ENCODE data around the gene RBM38. TPM values are rescaled to one million over a fixed set of nuclear protein-coding genes. Genes with fewer than 3 reads are reported as not detected.

RBM38 gene
- total RNA-seq, 1 experiment from 2014 or later, result 39.9 TPM

DNA sequence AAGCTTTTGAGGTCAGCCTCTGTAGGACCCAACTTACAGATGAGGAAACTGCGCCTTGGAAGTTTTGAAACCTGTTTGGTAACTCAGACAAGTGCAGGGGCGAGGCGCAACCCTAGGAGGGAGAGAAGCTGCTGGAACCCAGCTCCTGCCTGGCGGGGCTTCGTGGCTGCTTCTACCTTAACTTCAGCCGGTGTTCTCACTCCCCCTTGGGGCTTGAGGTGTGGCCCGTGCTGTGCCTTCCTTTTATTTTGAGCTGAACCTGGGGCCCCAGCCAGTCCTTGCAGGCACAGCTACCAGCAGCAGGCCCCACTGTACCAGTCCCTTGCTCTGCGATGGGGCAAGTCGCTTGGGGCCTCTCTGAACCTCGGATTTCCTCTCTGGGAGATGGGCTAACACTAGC lies 12.0 kb downstream of the RBM38 start:
- CTCF ChIA-PET, result no interaction called here
- no peak for DNase-seq (ENCODE audit: low read depth, low spot score)
- intact Hi-C loops (cut with micrococcal nuclease; ENCODE audit: unreplicated experiment), result no loop called here
- in situ Hi-C loops (cut with HindIII; ENCODE audit: low pct_unique_long_range_greater_than_20kb, low sequenced_read_pairs), result no loop called here
- Histone ChIP-seq H3K27me3 (ENCODE audit: control insufficient read depth, insufficient read depth, low read length) (no peaks in the 10 kb centered on the region), H3K27ac (ENCODE audit: low read length) (no peak overlapping the region), H3K36me3 (ENCODE audit: control insufficient read depth, insufficient read depth, low read length) (no peaks in the 10 kb centered on the region), H3K4me1 (ENCODE audit: control insufficient read depth, insufficient read depth, low read length) (no peaks in the 10 kb centered on the region), H3K4me3 (ENCODE audit: low read depth in 2 of 2, low read length in 2 of 2) (no peak overlapping the region), H3K9me3 (ENCODE audit: control insufficient read depth, insufficient read depth, low read depth, low read length) (no peaks in the 10 kb centered on the region)
- no peak for ATAC-seq
- POLR2A ChIA-PET, result no interaction called here
- TF ChIP-seq REST (IDR thresholded peaks at IDR 0.05; ENCODE audit: insufficient read depth in 1 of 2, low read depth in 2 of 2, low read length in 1 of 2) (no peak), SIN3A (IDR thresholded peaks at IDR 0.05; ENCODE audit: borderline replicate concordance, insufficient read depth, low read depth, low read length) (no peak), POLR2AphosphoS5 (IDR thresholded peaks at IDR 0.05; ENCODE audit: low read depth, low read length) (no peak), TCF7L2 (IDR thresholded peaks at IDR 0.05; ENCODE audit: low read depth, low read length) (no peak), CTCF (IDR thresholded peaks at IDR 0.05) (no peak)
- BruUV-seq (replicated peaks), result no TSS peak

DNA sequence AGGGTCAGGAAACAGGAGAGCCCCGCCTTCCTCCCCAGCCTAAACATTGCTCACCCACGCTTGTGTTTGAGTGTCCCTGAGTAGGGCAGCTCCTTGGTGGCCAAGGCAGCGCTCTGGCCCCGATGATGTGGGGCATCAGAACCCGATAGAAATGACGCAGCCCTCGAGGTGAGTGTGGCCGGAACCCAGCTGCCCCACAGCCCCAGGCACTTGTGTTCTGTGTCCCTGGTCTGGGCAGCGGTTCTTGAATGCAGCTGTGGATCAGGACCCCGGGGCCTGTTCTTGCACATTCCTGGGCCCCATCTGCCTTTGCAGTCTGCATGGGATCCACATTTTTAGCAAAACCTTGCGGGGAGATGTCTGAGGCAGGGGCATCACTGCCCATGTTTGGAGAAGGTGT lies 12.8 kb downstream of the RBM38 start:
- Histone ChIP-seq H3K27me3 (ENCODE audit: control insufficient read depth, insufficient read depth, low read length) (no peaks in the 10 kb centered on the region), H3K36me3 (ENCODE audit: control insufficient read depth, insufficient read depth, low read length) (no peaks in the 10 kb centered on the region), H3K4me3 (ENCODE audit: low read depth in 2 of 2, low read length in 2 of 2) (no peak overlapping the region), H3K9me3 (ENCODE audit: control insufficient read depth, insufficient read depth, low read depth, low read length) (no peaks in the 10 kb centered on the region), H3K27ac (ENCODE audit: low read length) (no peak overlapping the region), H3K4me1 (ENCODE audit: control insufficient read depth, insufficient read depth, low read length) (no peaks in the 10 kb centered on the region)
- ChIA-PET CTCF (no interaction called here), POLR2A (no interaction called here)
- no TSS peak for BruUV-seq (replicated peaks)
- ATAC-seq, result no peak
- intact Hi-C loops (cut with micrococcal nuclease; ENCODE audit: unreplicated experiment), result no loop called here
- in situ Hi-C loops (cut with HindIII; ENCODE audit: low pct_unique_long_range_greater_than_20kb, low sequenced_read_pairs), result no loop called here
- TF ChIP-seq POLR2AphosphoS5 (IDR thresholded peaks at IDR 0.05; ENCODE audit: low read depth, low read length) (no peak), CTCF (IDR thresholded peaks at IDR 0.05) (no peak), TCF7L2 (IDR thresholded peaks at IDR 0.05; ENCODE audit: low read depth, low read length) (no peak), REST (IDR thresholded peaks at IDR 0.05; ENCODE audit: insufficient read depth in 1 of 2, low read depth in 2 of 2, low read length in 1 of 2) (no peak), SIN3A (IDR thresholded peaks at IDR 0.05; ENCODE audit: borderline replicate concordance, insufficient read depth, low read depth, low read length) (no peak)
- no peak for DNase-seq (ENCODE audit: low read depth, low spot score)

All from Panc1 (cell line).